Measurements from ENCODE around the gene TNIP2.
"Not testable (repeated sequence)": the region's sequence is repeated elsewhere in the genome, so short reads cannot be mapped to it uniquely, and the experiment has no call there.

Gene TNIP2

DNA sequence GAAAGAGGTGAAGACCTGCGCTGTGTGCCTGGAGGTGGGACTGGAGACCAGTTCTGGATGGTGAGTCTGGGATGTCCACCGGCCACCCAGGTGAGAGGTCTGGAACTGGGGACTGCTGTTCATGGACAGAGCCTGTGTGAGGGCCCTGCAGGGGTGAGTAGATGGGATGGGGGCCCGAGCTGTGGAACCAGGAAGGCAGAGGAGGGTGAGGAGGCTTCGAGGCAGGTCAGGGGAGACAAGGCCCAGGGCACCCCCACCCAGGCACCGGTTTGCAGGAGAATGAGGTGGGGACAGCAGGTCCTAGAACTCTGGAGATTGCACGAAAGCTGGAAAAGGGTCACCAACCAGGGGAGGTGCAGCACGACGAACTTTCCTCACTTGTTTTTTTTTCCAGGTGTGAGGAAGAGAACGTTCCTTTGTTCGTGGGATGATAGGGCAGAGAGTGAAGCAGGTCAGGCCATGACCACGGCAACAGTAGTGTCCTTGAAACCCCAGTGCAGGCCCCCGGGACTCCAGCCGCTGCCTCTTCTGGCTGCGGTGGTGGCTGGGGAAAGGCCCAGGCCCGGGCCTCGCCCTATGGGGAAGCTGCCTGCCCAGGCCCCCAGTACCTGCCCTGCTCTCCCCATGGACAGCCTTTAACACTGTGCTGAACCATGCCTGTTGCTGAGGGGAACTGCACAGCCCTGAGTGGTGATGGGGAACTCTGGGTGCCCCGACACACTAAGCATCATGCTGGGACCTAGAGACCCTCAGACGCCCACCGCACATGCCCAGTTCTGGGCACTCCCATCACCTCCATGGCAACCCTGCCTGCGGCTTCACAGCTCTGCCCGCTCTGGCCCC lies 22.9 kb downstream of the TNIP2 start:
- DNase-seq (ENCODE audit: insufficient read length, low spot score), result no peak
- FAIRE-seq, result no peak
- TF ChIP-seq TAF1 (IDR thresholded peaks at IDR 0.05; ENCODE audit: low read depth, low read length) (no peak), POU2F2 (IDR thresholded peaks at IDR 0.05; ENCODE audit: low read depth, low read length) (no peak), POLR2AphosphoS5 (IDR thresholded peaks at IDR 0.05; ENCODE audit: low read depth, low read length) (no peak), POLR2A (IDR thresholded peaks at IDR 0.05; ENCODE audit: low read depth, low read length) (no peak), PAX5 (IDR thresholded peaks at IDR 0.05; ENCODE audit: insufficient read depth, low read length, severe bottlenecking) (no peak), SPI1 (IDR thresholded peaks at IDR 0.05; ENCODE audit: low read depth, low read length) (no peak)

DNA sequence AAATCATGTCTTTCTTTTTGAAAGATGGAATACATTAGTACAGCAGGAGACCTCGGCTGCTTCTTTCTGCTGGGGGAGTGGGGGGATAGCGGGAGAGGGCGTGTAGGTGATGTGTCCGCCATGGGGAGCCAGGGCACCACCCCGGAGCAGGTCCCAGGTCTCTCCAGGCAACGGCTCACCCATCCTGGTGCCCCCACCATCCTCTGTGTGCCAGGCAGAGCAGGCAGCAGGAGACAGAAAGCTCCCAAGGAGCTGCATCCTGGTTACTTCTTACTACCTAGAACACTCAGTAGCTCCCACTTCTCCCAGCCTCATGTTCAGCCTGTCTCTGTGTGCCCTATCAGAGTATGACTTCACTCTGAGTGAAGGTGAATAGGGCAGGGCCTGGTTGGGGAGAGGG lies 23.6 kb downstream of the TNIP2 start:
- no peak for FAIRE-seq
- DNase-seq (ENCODE audit: insufficient read length, low spot score), result no peak
- TF ChIP-seq POLR2AphosphoS5 (IDR thresholded peaks at IDR 0.05; ENCODE audit: low read depth, low read length) (0 out of 2 replicates have a peak, but pooled peaks have one; percentile 18), POU2F2 (IDR thresholded peaks at IDR 0.05; ENCODE audit: low read depth, low read length) (no peak), PAX5 (IDR thresholded peaks at IDR 0.05; ENCODE audit: insufficient read depth, low read length, severe bottlenecking) (no peak), POLR2A (IDR thresholded peaks at IDR 0.05; ENCODE audit: low read depth, low read length) (no peak), SPI1 (IDR thresholded peaks at IDR 0.05; ENCODE audit: low read depth, low read length) (no peak), TAF1 (IDR thresholded peaks at IDR 0.05; ENCODE audit: low read depth, low read length) (no peak)

DNA sequence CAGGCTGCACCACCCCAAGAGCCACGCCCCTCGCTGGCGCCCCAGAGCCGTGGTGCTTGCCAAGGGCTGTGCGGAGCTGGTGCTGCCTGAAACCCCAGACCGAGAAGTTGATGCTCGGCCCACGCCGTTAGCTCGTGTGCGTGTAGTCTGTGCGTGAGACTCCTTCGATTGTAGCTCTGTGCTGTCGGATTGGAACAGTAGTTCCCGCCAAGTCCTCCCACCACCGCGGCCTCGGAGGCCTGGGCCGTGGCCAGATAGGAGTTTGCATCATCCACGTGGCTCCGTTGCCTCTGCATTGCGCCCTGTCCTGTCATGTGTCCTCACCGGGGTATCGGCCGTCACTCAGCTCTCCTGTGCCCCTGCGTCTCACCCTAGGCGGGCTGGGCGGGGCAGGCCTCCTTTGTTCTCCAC lies 24.2 kb downstream of the TNIP2 start:
- DNase-seq (ENCODE audit: insufficient read length, low spot score), result no peak
- TF ChIP-seq POU2F2 (IDR thresholded peaks at IDR 0.05; ENCODE audit: low read depth, low read length) (no peak), SPI1 (IDR thresholded peaks at IDR 0.05; ENCODE audit: low read depth, low read length) (no peak), PAX5 (IDR thresholded peaks at IDR 0.05; ENCODE audit: insufficient read depth, low read length, severe bottlenecking) (no peak), POLR2A (IDR thresholded peaks at IDR 0.05; ENCODE audit: low read depth, low read length) (no peak), TAF1 (IDR thresholded peaks at IDR 0.05; ENCODE audit: low read depth, low read length) (no peak), POLR2AphosphoS5 (IDR thresholded peaks at IDR 0.05; ENCODE audit: low read depth, low read length) (no peak)
- no peak for FAIRE-seq

DNA sequence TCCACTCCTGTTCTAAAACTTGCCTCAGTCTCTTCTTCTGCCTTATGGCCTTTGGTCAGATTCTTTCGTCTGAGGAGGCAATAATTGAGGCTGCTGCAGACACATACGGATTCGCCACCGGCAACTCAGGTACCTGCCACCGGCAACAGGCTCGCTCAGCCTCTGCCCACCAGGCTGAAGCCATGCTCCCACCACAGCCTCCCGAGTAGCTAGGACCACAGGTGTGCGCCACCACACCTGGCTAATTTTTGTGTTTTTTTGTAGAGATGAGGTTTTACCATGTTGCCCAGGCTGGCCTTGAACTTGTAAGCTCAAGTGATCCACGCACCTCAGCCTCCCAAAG lies 26.6 kb downstream of the TNIP2 start:
- FAIRE-seq, result no peak
- DNase-seq (ENCODE audit: insufficient read length, low spot score), result no peak
- TF ChIP-seq TAF1 (IDR thresholded peaks at IDR 0.05; ENCODE audit: low read depth, low read length) (no peak), POLR2A (IDR thresholded peaks at IDR 0.05; ENCODE audit: low read depth, low read length) (no peak), POLR2AphosphoS5 (IDR thresholded peaks at IDR 0.05; ENCODE audit: low read depth, low read length) (no peak), PAX5 (IDR thresholded peaks at IDR 0.05; ENCODE audit: insufficient read depth, low read length, severe bottlenecking) (no peak), SPI1 (IDR thresholded peaks at IDR 0.05; ENCODE audit: low read depth, low read length) (no peak), POU2F2 (IDR thresholded peaks at IDR 0.05; ENCODE audit: low read depth, low read length) (no peak)

DNA sequence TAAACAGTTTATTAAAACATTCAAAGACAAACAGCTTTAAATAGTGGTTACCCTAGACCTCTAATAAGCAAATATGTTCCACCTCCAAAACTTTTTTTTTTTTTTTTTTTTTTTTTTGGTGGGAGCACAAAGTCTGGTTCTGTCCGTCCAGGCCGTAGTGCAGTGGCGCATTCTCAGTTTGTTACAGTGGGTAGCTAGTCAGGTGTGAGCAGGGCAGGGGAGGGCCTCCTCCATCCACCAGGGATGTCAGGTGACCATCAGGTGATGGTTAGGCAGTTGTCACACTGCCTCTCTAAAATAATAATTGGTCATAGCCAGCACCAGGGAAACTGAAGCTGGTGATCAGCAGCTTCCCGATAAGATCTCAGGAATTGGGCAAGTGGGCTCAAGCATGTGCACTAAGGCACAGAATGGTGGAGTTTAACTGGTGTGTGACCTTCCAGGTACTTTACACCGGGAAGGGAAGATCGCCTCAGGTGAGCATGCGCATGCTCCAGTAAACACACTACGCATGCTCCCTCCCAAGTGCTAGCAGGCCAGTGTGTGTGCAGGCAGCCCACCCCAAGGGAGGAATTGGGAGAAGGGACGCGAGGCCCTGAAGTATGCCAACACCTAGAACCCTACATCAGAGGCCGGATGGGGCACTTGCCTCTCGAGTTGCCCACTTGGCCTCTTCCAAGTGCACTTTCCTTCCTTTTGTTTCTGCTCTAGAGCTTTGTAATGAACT lies 27.2 kb downstream of the TNIP2 start:
- FAIRE-seq (no peak), DNase-seq (ENCODE audit: insufficient read length, low spot score) (no peak)
- TF ChIP-seq SPI1 (IDR thresholded peaks at IDR 0.05; ENCODE audit: low read depth, low read length) (no peak), TAF1 (IDR thresholded peaks at IDR 0.05; ENCODE audit: low read depth, low read length) (no peak), POU2F2 (IDR thresholded peaks at IDR 0.05; ENCODE audit: low read depth, low read length) (no peak), POLR2A (IDR thresholded peaks at IDR 0.05; ENCODE audit: low read depth, low read length) (no peak), POLR2AphosphoS5 (IDR thresholded peaks at IDR 0.05; ENCODE audit: low read depth, low read length) (no peak), PAX5 (IDR thresholded peaks at IDR 0.05; ENCODE audit: insufficient read depth, low read length, severe bottlenecking) (no peak)

DNA sequence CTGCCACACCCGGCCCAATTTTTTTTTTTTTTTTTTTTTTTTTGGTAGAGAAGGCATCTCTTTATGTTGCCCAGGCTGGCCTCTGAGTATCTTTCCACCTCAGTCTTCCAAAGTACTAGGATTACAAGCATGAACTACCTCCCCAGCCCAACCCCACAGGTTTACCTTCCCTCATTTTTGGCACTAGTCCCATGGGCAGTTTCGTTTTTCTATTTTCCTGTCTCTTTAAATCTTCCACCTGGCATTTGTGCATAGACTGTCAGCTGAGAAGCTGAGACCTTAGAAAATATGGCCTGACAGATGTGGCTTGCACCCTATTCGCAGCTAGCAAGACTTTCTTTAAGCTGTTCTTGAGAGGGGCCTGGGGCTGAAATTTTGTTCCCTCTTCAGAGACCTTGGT lies 27.9 kb downstream of the TNIP2 start:
- TF ChIP-seq POU2F2 (IDR thresholded peaks at IDR 0.05; ENCODE audit: low read depth, low read length) (no peak), PAX5 (IDR thresholded peaks at IDR 0.05; ENCODE audit: insufficient read depth, low read length, severe bottlenecking) (no peak), POLR2A (IDR thresholded peaks at IDR 0.05; ENCODE audit: low read depth, low read length) (no peak), POLR2AphosphoS5 (IDR thresholded peaks at IDR 0.05; ENCODE audit: low read depth, low read length) (no peak), SPI1 (IDR thresholded peaks at IDR 0.05; ENCODE audit: low read depth, low read length) (no peak), TAF1 (IDR thresholded peaks at IDR 0.05; ENCODE audit: low read depth, low read length) (no peak)
- FAIRE-seq, result no peak
- DNase-seq (ENCODE audit: insufficient read length, low spot score), result no peak

DNA sequence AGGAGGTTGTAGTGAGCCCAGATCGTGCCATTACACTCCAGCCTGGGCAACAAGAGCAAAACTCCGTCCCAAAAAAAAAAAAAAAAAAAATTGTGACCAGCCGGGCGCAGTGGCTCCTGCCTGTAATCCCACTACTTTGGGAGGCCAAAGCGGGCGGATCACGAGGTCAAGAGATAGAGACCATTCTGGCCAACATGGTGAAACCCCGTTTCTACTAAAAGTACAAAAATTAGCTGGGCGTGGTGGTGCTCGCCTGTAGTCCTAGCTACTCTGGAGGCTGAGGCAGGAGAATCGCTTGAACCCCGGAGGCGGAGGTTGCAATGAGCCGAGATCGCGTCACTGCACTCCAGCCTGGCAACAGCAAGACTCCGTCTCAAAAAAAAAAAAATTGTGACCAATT lies 29.3 kb downstream of the TNIP2 start:
- not testable (repeated sequence) for DNase-seq (ENCODE audit: insufficient read length, low spot score); FAIRE-seq

DNA sequence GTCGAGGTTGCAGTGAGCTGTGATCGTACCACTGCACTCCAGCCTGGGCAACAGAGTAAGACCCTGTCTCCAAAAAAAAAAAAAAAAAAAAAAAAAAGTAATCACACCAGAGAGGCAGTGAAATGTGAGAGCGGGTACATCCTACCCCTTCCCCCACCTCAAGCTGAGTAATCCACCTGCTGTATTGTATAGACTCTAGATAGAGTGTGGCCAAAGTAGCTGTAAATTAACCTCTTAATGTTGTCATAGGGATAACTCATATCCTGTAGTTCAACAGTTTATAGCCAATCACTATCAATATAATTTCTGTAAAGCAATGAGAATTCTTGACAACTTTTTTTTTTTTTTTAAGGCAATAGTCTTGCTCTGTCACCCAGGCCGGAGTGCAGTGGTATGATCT lies 30.8 kb downstream of the TNIP2 start:
- TF ChIP-seq POU2F2 (IDR thresholded peaks at IDR 0.05; ENCODE audit: low read depth, low read length) (no peak), POLR2AphosphoS5 (IDR thresholded peaks at IDR 0.05; ENCODE audit: low read depth, low read length) (no peak), PAX5 (IDR thresholded peaks at IDR 0.05; ENCODE audit: insufficient read depth, low read length, severe bottlenecking) (no peak), SPI1 (IDR thresholded peaks at IDR 0.05; ENCODE audit: low read depth, low read length) (no peak), POLR2A (IDR thresholded peaks at IDR 0.05; ENCODE audit: low read depth, low read length) (no peak), TAF1 (IDR thresholded peaks at IDR 0.05; ENCODE audit: low read depth, low read length) (no peak)
- FAIRE-seq (no peak), DNase-seq (ENCODE audit: insufficient read length, low spot score) (no peak)

DNA sequence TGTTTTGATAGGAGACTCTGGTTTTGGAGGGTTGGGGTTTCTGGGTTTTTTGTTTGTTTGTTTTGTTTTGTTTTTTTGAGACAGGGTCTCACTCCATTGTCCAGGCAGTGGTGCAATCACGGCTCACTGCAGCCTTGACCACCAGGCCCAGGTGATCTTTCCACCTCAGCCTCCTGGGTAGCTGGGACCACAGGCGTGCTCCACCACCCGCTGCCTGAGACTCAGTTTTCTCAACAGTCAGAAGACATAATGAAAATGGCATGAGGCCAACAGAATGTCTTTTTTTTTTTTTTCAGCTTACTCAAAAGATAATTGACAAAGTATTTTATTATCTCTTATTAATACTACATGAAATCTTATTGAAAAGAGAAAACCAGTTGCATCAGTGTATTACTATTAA lies 32.4 kb downstream of the TNIP2 start:
- DNase-seq (ENCODE audit: insufficient read length, low spot score), result no peak
- TF ChIP-seq POLR2AphosphoS5 (IDR thresholded peaks at IDR 0.05; ENCODE audit: low read depth, low read length), result no peak
- no peak for TF ChIP-seq TAF1 (IDR thresholded peaks at IDR 0.05; ENCODE audit: low read depth, low read length)
- TF ChIP-seq PAX5 (IDR thresholded peaks at IDR 0.05; ENCODE audit: insufficient read depth, low read length, severe bottlenecking), result no peak
- no peak for TF ChIP-seq SPI1 (IDR thresholded peaks at IDR 0.05; ENCODE audit: low read depth, low read length)
- no peak for TF ChIP-seq POU2F2 (IDR thresholded peaks at IDR 0.05; ENCODE audit: low read depth, low read length)
- no peak for TF ChIP-seq POLR2A (IDR thresholded peaks at IDR 0.05; ENCODE audit: low read depth, low read length)
- no peak for FAIRE-seq

Measured in GM12891 (cell line).